ENCODE measurements around the gene ITPR2. TPM values are rescaled to one million over a fixed set of nuclear protein-coding genes. Genes with fewer than 3 reads are reported as not detected.
A peak's percentile ranks its signal among the peaks of the same experiment; 100 is the strongest.

Gene ITPR2
- total and polyA plus RNA-seq, 2 of the 13 experiments (the other 11 are each of a cell fraction or from before 2014, with no cell fraction given), result 31.9 to 81.9 TPM

DNA sequence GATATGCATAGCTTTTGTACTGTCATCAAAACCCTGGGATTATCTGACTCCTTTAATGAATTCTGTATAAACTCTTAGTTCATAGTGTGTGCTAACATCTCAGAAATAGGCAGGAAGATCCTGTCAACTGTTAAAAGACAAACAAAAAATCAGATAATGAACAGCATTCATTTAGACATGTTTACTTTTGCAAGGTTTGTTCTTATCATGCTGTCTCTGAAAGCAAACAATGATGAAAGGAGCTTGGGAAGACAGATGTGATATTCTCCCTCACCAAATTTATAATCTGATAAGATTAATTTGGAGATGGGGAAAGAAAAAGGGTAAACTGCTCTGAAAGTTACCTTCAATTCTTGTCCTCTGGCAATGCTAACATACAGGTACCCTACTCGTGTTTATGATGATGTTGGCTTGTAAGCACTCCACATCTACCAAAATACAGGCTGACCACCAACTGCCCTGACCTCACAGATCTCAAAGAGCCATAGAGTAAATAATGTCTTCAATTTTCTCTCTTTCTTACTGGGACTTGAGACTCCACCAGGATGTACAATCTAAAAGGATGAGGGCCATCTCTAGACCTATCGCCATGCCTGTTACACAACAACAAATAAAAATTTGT lies 403.8 kb downstream of the ITPR2 start (continued):
- peak; percentile 68; the same call in 1 of the 2 replicates for TF ChIP-seq HDAC2 (CRISPR knock-in tag; IDR thresholded peaks at IDR 0.05)
- no peak for TF ChIP-seq FOXP1 (IDR thresholded peaks at IDR 0.05)
- TF ChIP-seq FOXP1 (CRISPR knock-in tag; IDR thresholded peaks at IDR 0.05), result peak; percentile 80; the same call in 1 of the 2 replicates
- TF ChIP-seq, protein P1, sequence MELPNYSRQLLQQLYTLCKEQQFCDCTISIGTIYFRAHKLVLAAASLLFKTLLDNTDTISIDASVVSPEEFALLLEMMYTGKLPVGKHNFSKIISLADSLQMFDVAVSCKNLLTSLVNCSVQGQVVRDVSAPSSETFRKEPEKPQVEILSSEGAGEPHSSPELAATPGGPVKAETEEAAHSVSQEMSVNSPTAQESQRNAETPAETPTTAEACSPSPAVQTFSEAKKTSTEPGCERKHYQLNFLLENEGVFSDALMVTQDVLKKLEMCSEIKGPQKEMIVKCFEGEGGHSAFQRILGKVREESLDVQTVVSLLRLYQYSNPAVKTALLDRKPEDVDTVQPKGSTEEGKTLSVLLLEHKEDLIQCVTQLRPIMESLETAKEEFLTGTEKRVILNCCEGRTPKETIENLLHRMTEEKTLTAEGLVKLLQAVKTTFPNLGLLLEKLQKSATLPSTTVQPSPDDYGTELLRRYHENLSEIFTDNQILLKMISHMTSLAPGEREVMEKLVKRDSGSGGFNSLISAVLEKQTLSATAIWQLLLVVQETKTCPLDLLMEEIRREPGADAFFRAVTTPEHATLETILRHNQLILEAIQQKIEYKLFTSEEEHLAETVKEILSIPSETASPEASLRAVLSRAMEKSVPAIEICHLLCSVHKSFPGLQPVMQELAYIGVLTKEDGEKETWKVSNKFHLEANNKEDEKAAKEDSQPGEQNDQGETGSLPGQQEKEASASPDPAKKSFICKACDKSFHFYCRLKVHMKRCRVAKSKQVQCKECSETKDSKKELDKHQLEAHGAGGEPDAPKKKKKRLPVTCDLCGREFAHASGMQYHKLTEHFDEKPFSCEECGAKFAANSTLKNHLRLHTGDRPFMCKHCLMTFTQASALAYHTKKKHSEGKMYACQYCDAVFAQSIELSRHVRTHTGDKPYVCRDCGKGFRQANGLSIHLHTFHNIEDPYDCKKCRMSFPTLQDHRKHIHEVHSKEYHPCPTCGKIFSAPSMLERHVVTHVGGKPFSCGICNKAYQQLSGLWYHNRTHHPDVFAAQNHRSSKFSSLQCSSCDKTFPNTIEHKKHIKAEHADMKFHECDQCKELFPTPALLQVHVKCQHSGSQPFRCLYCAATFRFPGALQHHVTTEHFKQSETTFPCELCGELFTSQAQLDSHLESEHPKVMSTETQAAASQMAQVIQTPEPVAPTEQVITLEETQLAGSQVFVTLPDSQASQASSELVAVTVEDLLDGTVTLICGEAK (IDR thresholded peaks at IDR 0.05), result no peak
- TF ChIP-seq, protein P1 (CRISPR knock-in tag; IDR thresholded peaks at IDR 0.05), result no peak
- TF ChIP-seq, protein P2, sequence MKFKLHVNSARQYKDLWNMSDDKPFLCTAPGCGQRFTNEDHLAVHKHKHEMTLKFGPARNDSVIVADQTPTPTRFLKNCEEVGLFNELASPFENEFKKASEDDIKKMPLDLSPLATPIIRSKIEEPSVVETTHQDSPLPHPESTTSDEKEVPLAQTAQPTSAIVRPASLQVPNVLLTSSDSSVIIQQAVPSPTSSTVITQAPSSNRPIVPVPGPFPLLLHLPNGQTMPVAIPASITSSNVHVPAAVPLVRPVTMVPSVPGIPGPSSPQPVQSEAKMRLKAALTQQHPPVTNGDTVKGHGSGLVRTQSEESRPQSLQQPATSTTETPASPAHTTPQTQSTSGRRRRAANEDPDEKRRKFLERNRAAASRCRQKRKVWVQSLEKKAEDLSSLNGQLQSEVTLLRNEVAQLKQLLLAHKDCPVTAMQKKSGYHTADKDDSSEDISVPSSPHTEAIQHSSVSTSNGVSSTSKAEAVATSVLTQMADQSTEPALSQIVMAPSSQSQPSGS (CRISPR knock-in tag; IDR thresholded peaks at IDR 0.05), result 0 out of 2 replicates have a peak, but pooled peaks have one; percentile 24
- TF ChIP-seq, protein P3, sequence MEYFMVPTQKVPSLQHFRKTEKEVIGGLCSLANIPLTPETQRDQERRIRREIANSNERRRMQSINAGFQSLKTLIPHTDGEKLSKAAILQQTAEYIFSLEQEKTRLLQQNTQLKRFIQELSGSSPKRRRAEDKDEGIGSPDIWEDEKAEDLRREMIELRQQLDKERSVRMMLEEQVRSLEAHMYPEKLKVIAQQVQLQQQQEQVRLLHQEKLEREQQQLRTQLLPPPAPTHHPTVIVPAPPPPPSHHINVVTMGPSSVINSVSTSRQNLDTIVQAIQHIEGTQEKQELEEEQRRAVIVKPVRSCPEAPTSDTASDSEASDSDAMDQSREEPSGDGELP (IDR thresholded peaks at IDR 0.05; ENCODE audit: borderline replicate concordance, low read depth), result peak; percentile 45; the same call in 1 of the 2 replicates
- TF ChIP-seq SOX13 (IDR thresholded peaks at IDR 0.05), result no peak; the same call in 1 of the 2 replicates
- TF ChIP-seq SOX13 (CRISPR knock-in tag; conservative IDR thresholded peaks at IDR 0.05 in 1 of 2, IDR thresholded peaks at IDR 0.05 in 1 of 2), result peak in 1 of 2 experiments; percentile 88; a peak in 2 of 4 replicates
- TF ChIP-seq, protein P4, sequence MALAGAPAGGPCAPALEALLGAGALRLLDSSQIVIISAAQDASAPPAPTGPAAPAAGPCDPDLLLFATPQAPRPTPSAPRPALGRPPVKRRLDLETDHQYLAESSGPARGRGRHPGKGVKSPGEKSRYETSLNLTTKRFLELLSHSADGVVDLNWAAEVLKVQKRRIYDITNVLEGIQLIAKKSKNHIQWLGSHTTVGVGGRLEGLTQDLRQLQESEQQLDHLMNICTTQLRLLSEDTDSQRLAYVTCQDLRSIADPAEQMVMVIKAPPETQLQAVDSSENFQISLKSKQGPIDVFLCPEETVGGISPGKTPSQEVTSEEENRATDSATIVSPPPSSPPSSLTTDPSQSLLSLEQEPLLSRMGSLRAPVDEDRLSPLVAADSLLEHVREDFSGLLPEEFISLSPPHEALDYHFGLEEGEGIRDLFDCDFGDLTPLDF (CRISPR knock-in tag; IDR thresholded peaks at IDR 0.05), result no peak
- peak; percentile 58; the same call in 1 of the 2 replicates for TF ChIP-seq CREM (IDR thresholded peaks at IDR 0.05)
- TF ChIP-seq CREM (CRISPR knock-in tag; IDR thresholded peaks at IDR 0.05), result no peak
- TF ChIP-seq KLF12 (CRISPR knock-in tag; IDR thresholded peaks at IDR 0.05; ENCODE audit: borderline replicate concordance), result no peak
- TF ChIP-seq, protein P5, sequence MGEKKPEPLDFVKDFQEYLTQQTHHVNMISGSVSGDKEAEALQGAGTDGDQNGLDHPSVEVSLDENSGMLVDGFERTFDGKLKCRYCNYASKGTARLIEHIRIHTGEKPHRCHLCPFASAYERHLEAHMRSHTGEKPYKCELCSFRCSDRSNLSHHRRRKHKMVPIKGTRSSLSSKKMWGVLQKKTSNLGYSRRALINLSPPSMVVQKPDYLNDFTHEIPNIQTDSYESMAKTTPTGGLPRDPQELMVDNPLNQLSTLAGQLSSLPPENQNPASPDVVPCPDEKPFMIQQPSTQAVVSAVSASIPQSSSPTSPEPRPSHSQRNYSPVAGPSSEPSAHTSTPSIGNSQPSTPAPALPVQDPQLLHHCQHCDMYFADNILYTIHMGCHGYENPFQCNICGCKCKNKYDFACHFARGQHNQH (CRISPR knock-in tag; IDR thresholded peaks at IDR 0.05), result 0 out of 2 replicates have a peak, but pooled peaks have one; percentile 23
- TF ChIP-seq GFI1 (CRISPR knock-in tag; IDR thresholded peaks at IDR 0.05; ENCODE audit: borderline replicate concordance), result peak; percentile 70
